Neuronal stem cell (in vitro differentiated cells): ENCODE results near the gene RGS16.

ENCODE experiments used
- DNase-seq: peaks from one replicate; pipeline ENCODE4 v3.0.0-alpha.2; 2013; ENCODE audit warnings: low spot score
- H2AFZ ChIP-seq: one replicate; pipeline ENCODE4 v1.6.1; 2013; ENCODE audit warnings: mild to moderate bottlenecking, low read length, inconsistent platforms
- H2AK5ac ChIP-seq: 2 replicates; pipeline ENCODE4 v1.6.1; 2013; ENCODE audit warnings: low read depth, mild to moderate bottlenecking, inconsistent platforms, low read length, moderate library complexity, mixed read lengths
- H2BK120ac ChIP-seq: 2 replicates; pipeline ENCODE4 v1.6.1; 2013; ENCODE audit warnings: low read depth, mild to moderate bottlenecking, inconsistent platforms, low read length, moderate library complexity, mixed read lengths
- H2BK12ac ChIP-seq: one replicate; pipeline ENCODE4 v1.6.1; 2013; ENCODE audit warnings: low read length, inconsistent platforms
- H2BK15ac ChIP-seq: 2 replicates; pipeline ENCODE4 v1.6.1; 2013; ENCODE audit warnings: mild to moderate bottlenecking, low read length, inconsistent platforms, mixed read lengths
- H2BK5ac ChIP-seq: one replicate; pipeline ENCODE4 v1.6.1; 2013; ENCODE audit warnings: inconsistent platforms, mild to moderate bottlenecking, low read length, moderate library complexity
- H3K14ac ChIP-seq: one replicate; pipeline ENCODE4 v1.6.1; 2013; ENCODE audit warnings: low read length, inconsistent platforms
- H3K18ac ChIP-seq: 2 replicates; pipeline ENCODE4 v1.6.1; 2013; ENCODE audit warnings: low read length, inconsistent platforms
- H3K23ac ChIP-seq: 2 replicates; pipeline ENCODE4 v1.6.1; 2013; ENCODE audit warnings: low read depth, mild to moderate bottlenecking, mixed read lengths, low read length, inconsistent platforms; ENCODE audit not compliant: poor library complexity
- H3K27ac ChIP-seq: replicated peaks from 3 replicates; pipeline ENCODE4 v1.5.1; 2013; ENCODE audit warnings: low read length, inconsistent platforms
- H3K27me3 ChIP-seq, 3 experiments: 2 replicates each; pipeline ENCODE4 v1.6.1; 2013; ENCODE audit warnings: low read length in 3 of 3, mild to moderate bottlenecking in 2 of 3, inconsistent platforms in 1 of 3, low read depth in 1 of 3, mixed read lengths in 1 of 3, moderate library complexity in 1 of 3; ENCODE audit not compliant: control insufficient read depth in 3 of 3, insufficient read depth in 3 of 3
- H3K36me3 ChIP-seq, 2 donors: replicated peaks in 1 of 2; 2 replicates each; pipeline ENCODE4 v1.6.1; 2013; ENCODE audit warnings: low read length in 2 of 2; ENCODE audit not compliant: control insufficient read depth in 2 of 2, insufficient read depth in 2 of 2
- H3K4ac ChIP-seq: 2 replicates; pipeline ENCODE4 v1.6.1; 2013; ENCODE audit warnings: inconsistent platforms, mild to moderate bottlenecking, low read length, moderate library complexity
- H3K4me1 ChIP-seq, 2 donors: 1 replicate in 1 of 2; 2 replicates in 1 of 2; pipeline ENCODE4 v1.6.1; 2013; ENCODE audit warnings: low read length in 2 of 2, low read depth in 1 of 2; ENCODE audit not compliant: control insufficient read depth in 2 of 2, insufficient read depth in 1 of 2
- H3K4me2 ChIP-seq: one replicate; pipeline ENCODE4 v1.6.1; 2013; ENCODE audit warnings: mild to moderate bottlenecking, low read length, inconsistent platforms; ENCODE audit not compliant: insufficient read depth, poor library complexity, severe bottlenecking
- H3K4me3 ChIP-seq, 2 donors: 2 replicates each; pipeline ENCODE4 v1.5.1; 2013; ENCODE audit warnings: low read length in 2 of 2, mild to moderate bottlenecking in 2 of 2, inconsistent platforms in 1 of 2, moderate library complexity in 1 of 2
- H3K79me1 ChIP-seq: one replicate; pipeline ENCODE4 v1.6.1; 2013; ENCODE audit warnings: low read depth, mild to moderate bottlenecking, inconsistent platforms, low read length, moderate library complexity
- H3K9ac ChIP-seq: one replicate; pipeline ENCODE4 v1.6.1; 2013; ENCODE audit warnings: mild to moderate bottlenecking, low read depth, low read length, inconsistent platforms; ENCODE audit not compliant: poor library complexity
- H3K9me3 ChIP-seq, 2 donors: replicated peaks in 1 of 2; 2 replicates each; pipeline versions ENCODE3 to v1.6.1; 2013; ENCODE audit warnings: low read length in 2 of 2, mild to moderate bottlenecking in 2 of 2, inconsistent platforms in 1 of 2, low read depth in 1 of 2, mixed read lengths in 1 of 2, moderate library complexity in 1 of 2; ENCODE audit not compliant: control insufficient read depth in 2 of 2, insufficient read depth in 1 of 2
- H4K8ac ChIP-seq: one replicate; pipeline ENCODE4 v1.6.1; 2013; ENCODE audit warnings: low read depth, mild to moderate bottlenecking, inconsistent platforms, low read length, moderate library complexity
- H4K91ac ChIP-seq: one replicate; pipeline ENCODE4 v1.6.1; 2013; ENCODE audit warnings: low read length, low read depth, mild to moderate bottlenecking, inconsistent platforms; ENCODE audit not compliant: poor library complexity
- WGBS, 2 donors: extraction: QIAGEN DNeasy Blood & Tissue Kit; methylation state at CpG; one replicate each; pipeline ENCODE4 v1.1.7; 2013; ENCODE audit warnings: missing lambda C conversion rate in 2 of 2, mixed read lengths in 1 of 2; ENCODE audit not compliant: insufficient read length in 2 of 2, insufficient replicate concordance in 1 of 2; ENCODE audit errors: extremely low coverage in 2 of 2; 5-methylcytosine and 5-hydroxymethylcytosine counted together

RGS16 gene

DNA sequence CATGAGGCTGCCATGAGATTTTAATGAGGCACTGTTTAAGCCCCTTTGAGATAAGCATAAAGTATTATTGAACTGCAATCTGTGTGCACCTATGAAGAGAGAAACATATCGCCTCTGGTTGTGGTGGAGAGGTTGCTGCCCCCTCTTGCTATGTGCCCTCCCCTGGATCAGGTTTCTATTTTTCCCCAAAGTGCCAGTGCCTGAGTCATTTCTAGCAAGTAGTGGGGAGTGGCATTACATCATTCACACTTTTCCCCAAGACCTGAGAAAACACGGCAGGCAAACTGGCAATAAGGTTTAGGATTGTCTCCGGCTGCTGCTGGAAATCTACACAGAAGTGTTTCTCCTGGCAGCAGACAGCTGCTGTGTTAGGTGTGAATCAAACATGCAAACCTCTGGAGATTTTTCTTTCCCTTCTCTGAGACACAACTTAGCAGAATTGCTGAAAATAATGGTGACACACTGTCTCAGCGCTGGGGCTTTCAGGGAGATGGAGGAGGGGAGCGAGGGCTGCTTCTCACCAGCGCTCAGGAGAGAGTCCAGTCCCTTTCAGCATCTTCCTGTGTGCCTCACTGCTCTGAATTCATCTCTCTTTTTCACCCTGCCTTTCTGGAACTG, 13.7 kb upstream of the RGS16 start:
- Histone ChIP-seq H2BK12ac (no peak overlapping the region), H2AFZ (peak overlapping the region; percentile 42), H2BK15ac (no peak overlapping the region), H2BK120ac (no peak overlapping the region), H4K8ac (peak overlapping the region; percentile 7), H3K4me1 (peaks cover 26 to 28% of the 10 kb centered on the region in 2 donors), H3K4ac (no peak overlapping the region), H3K27ac (no peak overlapping the region), H3K4me3 (no peak overlapping the region), H3K9me3 (no peaks in the 10 kb centered on the region), H3K9ac (no peak overlapping the region), H3K79me1 (no peaks in the 10 kb centered on the region), H2BK5ac (no peak overlapping the region), H4K91ac (no peak overlapping the region), H3K36me3 (no peaks in the 10 kb centered on the region), H2AK5ac (no peak overlapping the region), H3K23ac (no peak overlapping the region), H3K18ac (peak overlapping the region; percentile 24), H3K14ac (no peak overlapping the region), H3K27me3 (peaks cover 0 to 17% (median 0%) of the 10 kb centered on the region in 3 experiments), H3K4me2 (no peak overlapping the region)
- WGBS, 2 donors, result no CpG with 5 or more reads among the region's 6 CpGs
- DNase-seq, result no peak

DNA sequence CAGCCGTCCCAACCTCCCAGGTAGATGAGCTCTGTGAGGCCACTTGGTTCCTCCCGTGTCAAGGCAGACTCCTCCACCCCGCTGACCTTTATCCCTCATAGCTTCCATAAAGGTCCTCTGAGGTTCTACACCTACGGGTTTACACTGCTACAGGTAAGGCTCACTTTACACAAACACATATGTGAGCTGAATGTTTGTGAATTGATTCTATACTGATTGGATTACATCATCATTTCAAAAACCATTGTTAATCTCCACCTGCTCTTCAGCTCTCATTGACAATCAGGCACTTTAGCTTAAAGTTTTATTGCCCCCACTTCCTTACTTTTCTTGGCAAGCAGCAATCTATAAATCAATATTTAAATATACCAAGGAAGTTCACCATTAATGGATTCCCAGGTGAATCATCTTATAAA, 12.8 kb upstream of the RGS16 start:
- Histone ChIP-seq H2AFZ (no peak overlapping the region), H2BK5ac (no peak overlapping the region), H3K9ac (no peak overlapping the region), H2BK120ac (no peak overlapping the region), H3K27me3 (peaks cover 0 to 17% (median 0%) of the 10 kb centered on the region in 3 experiments), H2BK15ac (no peak overlapping the region), H2AK5ac (no peak overlapping the region), H3K36me3 (no peaks in the 10 kb centered on the region), H2BK12ac (peak overlapping the region; percentile 78), H4K8ac (no peak overlapping the region), H3K14ac (no peak overlapping the region), H3K4me2 (no peak overlapping the region), H4K91ac (no peak overlapping the region), H3K23ac (no peak overlapping the region), H3K4me1 (peaks cover 31 to 34% of the 10 kb centered on the region in 2 donors), H3K4ac (no peak overlapping the region), H3K27ac (no peak overlapping the region), H3K79me1 (no peaks in the 10 kb centered on the region), H3K18ac (peak overlapping the region; percentile 22), H3K9me3 (no peaks in the 10 kb centered on the region), H3K4me3 (no peak overlapping the region)
- no CpG with 5 or more reads among the region's 4 CpGs for WGBS, 2 donors
- DNase-seq, result no peak

GRCh38 chr1:182616130-182617013, 12.2 kb upstream of the RGS16 start:
- H3K27me3 ChIP-seq, result peaks cover 0 to 17% (median 0%) of the 10 kb centered on the region in 3 experiments
- no peak overlapping the region for H4K91ac ChIP-seq
- no CpG with 5 or more reads among the region's 17 CpGs for WGBS, 2 donors
- H3K23ac ChIP-seq, result no peak overlapping the region
- H3K79me1 ChIP-seq, result no peaks in the 10 kb centered on the region
- H3K4me2 ChIP-seq, result peak overlapping the region; percentile 80
- no peak overlapping the region for H3K14ac ChIP-seq
- peak overlapping the region; percentile 96 for H2AFZ ChIP-seq
- peaks cover 38 to 41% of the 10 kb centered on the region in 2 donors for H3K4me1 ChIP-seq
- H3K9me3 ChIP-seq, result no peaks in the 10 kb centered on the region
- no peak overlapping the region for H2BK5ac ChIP-seq
- no peak overlapping the region for H3K9ac ChIP-seq
- DNase-seq, result peak; percentile 61
- H3K18ac ChIP-seq, result peak overlapping the region; percentile 86
- no peak overlapping the region for H2BK15ac ChIP-seq
- peak overlapping the region; percentile 17 for H2AK5ac ChIP-seq
- peak overlapping the region in 1 of 2 donors; percentile 40 for H3K4me3 ChIP-seq
- H2BK120ac ChIP-seq, result no peak overlapping the region
- H3K36me3 ChIP-seq, result no peaks in the 10 kb centered on the region
- H3K4ac ChIP-seq, result no peak overlapping the region
- H3K27ac ChIP-seq, result peak overlapping the region; percentile 98
- no peak overlapping the region for H4K8ac ChIP-seq
- peak overlapping the region; percentile 78 for H2BK12ac ChIP-seq
